HG02840 (cell line): ENCODE measurements around the gene BTG1.
"Not testable (repeated sequence)": the region's sequence is repeated elsewhere in the genome, so short reads cannot be mapped to it uniquely, and the experiment has no call there.

Experiments used
- ATAC-seq: cut with Tn5 transposase; IDR thresholded peaks from one replicate; pipeline ENCODE4 v1.9.1; 2021; ENCODE audit warnings: mild to moderate bottlenecking, moderate library complexity, moderate number of reproducible peaks; ENCODE audit not compliant: unreplicated experiment, low FRiP score

BTG1 gene

GRCh38 chr12:92151916-92152315 lies 6.3 kb upstream of the BTG1 start:
- ATAC-seq, result no peak

DNA sequence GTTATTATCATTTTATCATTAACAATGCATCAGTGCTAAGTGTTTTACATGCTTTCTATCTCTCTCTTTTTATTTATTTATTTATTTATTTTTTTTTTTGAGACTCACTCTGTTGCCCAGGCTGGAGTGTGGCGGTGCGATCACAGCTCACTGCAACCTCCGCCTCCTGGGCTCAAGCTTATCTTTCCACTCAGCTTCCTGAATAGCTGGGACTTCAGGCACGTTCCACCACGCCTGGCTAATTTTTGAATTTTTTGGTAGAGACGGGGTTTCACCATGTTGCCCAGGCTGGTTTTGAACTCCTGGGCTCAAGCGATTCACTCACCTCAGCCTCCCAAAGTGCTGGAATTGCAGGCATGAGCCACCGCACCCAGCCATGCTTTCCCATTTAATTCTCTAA lies 3.9 kb upstream of the BTG1 start:
- no peak for ATAC-seq

GRCh38 chr12:92147491-92147890 lies 1.8 kb upstream of the BTG1 start:
- no peak for ATAC-seq

GRCh38 chr12:92146497-92147224 lies 1.0 kb upstream of the BTG1 start:
- no peak for ATAC-seq

DNA sequence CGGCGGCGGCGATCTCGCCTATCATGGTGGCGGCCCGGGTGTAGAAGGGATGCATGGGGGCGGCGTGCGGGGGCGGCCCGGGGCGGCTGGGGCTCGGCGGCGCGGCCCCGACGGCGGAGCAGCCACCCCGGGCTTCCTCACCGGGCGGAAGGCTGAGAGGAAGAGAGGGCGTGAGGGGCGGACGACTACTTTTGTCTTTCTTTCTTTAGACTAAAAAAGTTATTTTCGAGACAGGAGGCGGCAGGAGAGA lies 240 bp downstream of the BTG1 start:
- ATAC-seq, result peak; percentile 5

DNA sequence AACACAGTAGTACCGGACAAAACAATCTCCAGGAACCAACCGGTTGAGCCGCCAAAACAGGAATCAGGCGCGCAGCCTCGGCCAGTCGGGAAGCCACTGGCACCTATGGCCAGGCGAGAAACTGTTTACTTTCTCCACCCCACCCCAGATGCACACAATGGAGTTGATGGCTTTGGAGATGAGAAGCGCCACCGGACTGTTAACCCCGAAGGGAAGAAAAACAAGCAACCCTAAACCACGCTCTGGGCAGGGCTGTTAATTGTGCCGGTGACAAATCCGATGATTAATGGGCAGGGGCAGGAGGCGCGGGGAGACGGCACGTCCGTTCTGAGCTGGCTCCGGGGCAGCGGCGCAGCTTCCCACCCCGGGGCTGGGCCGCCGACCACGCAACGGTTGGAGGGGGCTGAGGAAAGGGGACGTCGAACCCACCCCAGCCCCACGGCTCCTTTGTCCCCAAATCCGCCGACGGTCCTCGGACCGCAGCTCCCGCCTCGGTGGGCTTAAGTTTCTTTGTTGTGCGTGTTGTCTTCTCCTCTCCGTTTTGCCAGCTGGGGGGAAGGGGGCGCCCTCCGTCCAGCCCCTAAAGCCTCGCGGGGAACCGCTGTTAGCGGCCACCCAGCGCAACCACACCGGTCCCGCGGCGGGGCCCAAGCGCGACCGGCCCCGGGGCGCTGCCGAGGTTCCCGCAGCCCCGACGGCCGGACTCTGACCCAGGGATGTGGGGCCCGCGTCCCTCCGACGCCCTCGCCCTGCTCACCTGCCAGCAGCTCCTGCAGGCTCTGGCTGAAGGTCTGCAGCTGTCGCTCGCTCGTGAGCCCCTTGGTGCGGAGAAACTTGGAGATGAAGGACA lies 790 bp downstream of the BTG1 start:
- ATAC-seq, result peak; percentile 1

- no peak for ATAC-seq
Observed at GRCh38 chr12:92143686-92144630, 1.7 kb downstream of the BTG1 start.

- ATAC-seq, result no peak
Observed at GRCh38 chr12:92143258-92143657, 2.4 kb downstream of the BTG1 start.

DNA sequence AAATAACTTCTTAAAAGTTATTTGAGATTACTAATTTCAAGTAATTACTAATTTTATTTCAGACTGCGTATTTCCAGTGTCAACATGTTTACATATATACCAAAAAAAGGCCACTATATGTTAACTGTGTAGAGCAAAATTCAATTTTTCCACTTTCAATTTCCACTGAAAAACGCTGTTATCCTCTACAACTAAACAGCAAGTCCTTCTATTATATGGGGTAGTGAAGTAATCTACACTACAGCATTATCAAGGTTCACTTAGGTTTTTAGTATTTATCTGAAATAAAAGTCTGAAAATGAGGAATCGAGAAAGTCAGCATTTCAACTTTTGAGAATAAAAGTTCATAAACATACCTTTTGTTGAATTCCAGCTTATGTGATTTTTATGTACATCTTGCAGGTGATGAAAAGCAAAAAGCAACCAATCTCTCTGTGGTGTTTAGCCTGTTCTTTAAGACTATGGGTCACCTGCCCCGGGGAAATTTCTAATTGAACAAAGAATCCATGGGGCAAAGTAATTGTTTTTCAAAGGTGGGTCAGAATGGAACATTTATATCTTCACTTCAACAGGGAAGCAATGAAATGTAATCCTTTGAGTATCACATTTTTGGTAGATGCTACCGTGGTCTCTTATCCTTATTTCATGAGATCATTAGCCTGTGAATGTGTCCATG lies 3.3 kb downstream of the BTG1 start:
- ATAC-seq, result no peak

- no peak for ATAC-seq
Observed at GRCh38 chr12:92141591-92142121, 4.0 kb downstream of the BTG1 start.

DNA sequence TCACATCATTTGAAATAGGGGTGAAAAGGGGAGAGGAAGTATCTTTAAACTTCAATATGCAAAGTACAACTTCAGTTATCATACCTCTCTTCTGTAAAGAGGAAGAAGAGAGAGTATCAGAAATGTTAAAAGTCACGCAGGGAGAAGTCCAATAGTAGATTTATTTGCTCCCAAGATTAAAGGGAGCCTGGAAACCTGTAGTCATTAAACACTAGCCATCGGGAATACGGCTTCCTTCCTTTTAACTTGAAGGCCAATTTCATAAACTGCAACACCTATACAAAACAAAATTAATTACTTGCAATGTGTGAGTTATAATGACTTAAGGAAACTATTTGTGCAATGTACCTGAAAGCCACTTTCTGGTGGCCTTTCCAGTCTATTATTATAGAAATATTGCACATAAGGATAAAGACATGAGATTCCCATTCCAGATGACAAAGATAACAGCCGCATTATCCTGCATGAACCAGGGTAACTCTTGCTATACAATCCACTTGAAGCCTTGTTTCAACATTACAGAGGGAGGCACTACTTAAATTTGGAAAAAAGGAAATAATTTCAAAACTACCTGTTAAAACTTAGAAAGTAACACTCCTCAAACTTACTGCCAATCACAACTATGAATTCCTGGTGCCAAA lies 4.6 kb downstream of the BTG1 start:
- no peak for ATAC-seq

DNA sequence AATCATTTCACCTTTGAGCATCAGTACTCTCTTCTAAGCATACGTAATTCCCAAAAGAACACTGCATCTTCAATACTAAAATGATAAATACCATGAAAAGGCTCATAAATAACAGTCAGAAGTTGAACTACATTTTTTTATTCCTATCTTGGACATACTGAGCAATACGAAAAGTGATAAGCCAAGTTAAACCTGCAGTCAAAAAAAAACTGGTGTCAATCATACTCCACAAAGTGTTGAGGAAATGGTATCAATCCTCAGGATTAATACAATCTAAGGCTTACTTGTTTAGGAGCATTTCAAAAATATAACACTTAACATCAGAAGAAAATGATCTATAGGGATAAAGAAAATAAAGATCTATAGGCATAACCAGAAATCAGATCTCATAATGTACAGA lies 5.5 kb downstream of the BTG1 start:
- ATAC-seq, result no peak

- ATAC-seq, result no peak
Observed at GRCh38 chr12:92139634-92140150, 6.0 kb downstream of the BTG1 start.

DNA sequence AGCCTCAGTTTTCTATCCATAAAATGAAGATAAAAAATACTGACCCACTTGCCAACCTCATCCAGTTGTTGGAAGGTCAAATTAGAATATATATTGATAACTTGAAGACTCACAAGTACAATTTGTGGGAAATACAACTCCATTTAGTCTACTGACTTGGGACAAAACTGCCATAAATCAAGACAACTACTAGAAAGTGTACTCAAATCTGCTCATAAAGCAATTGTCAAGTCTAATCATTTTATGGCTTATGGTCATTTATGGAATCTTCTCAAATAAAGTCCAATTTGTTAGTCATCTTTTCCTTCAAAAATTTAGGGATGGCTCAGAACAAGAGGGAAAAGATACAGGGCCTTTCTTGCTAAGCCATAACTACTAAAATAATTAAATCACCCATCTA lies 7.0 kb downstream of the BTG1 start:
- ATAC-seq, result no peak

DNA sequence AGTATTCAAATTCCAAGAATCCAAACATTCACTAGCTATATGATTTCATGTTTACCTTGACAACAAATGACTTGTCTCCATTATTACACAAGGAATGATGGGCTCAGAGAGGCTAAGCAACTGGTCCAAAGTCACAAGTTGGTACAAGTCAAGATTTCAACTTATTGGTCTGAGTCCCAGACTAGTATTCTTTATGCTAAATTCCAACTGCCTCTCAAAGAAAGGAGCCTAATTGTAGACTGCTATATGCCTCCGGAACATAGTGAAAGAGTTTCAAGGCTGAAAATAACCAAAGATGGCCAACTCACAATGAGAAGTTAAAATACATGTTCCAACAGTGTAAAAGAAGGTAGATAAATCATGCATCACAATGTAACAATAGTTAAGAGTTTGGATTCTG lies 7.5 kb downstream of the BTG1 start:
- ATAC-seq, result no peak

DNA sequence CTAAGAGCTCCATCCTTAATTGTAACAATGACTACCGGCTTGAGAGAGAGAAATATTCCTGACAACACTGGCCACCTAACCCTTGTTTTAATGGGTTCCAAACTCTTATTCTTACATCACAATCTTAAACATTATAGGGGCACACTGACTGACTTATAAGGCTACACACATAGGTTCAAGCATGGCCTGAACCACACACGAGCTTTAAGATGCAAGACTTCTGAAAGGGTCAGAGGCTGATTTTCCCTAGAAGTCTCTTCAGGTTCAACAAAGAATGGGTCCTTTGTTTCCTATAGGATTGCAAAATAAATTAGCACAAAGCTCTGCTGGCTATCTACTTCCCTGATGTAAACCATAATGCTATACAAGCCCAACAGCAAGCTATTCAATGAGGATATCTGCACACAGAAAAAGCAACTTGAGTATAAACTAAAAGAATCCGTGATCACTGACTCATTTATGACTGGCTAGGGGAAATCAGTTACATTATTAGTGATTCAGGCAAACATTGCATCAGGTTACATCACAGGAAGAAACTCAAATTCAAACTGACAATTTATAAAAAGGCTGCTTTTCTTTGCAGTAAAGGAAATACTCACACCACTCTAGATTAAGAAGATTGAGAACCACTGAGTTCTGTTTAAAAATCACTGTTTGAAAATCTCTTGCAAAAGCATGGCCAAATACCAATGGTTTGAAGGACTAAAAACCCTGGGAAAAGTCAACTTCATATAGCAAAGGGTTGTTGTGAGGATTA lies 8.5 kb downstream of the BTG1 start:
- ATAC-seq, result no peak

GRCh38 chr12:92136026-92136730 lies 9.5 kb downstream of the BTG1 start:
- ATAC-seq, result no peak

DNA sequence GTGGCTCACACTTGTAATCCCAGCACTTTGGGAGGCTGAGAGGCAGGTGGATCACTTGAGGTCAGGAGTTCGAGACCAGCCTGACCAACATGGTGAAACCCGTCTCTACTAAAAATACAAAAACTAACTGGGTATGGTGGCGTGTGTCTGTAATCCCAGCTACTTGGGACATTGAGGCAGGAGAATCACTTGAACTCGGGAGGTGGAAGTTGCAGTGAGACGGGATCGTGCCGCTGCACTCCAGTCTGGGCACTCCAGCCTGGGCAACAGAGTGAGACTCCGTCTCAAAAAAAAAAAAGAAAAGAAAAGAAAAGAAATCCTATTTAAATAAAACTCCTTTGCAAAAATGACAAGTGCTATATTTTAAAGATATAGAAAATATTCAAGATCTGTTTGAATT lies 10.1 kb downstream of the BTG1 start:
- ATAC-seq, result not testable (repeated sequence)
